ENCODE measurements around the gene WAC.

GRCh38 chr10:28566458-28567015, 33.6 kb downstream of the WAC start:
- TF ChIP-seq POLR2AphosphoS5 (IDR thresholded peaks at IDR 0.05; ENCODE audit: low read depth) (no peak), CTCF (conservative IDR thresholded peaks at IDR 0.05; ENCODE audit: low read depth in 2 of 2) (no peak), REST (IDR thresholded peaks at IDR 0.05; ENCODE audit: unreplicated experiment) (no peak), EZH2phosphoT487 (IDR thresholded peaks at IDR 0.05; ENCODE audit: unreplicated experiment) (no peak), CREB1 (CRISPR knock-in tag; IDR thresholded peaks at IDR 0.05; ENCODE audit: low read depth) (no peak), ZNF331 (CRISPR knock-in tag; IDR thresholded peaks at IDR 0.05; ENCODE audit: low read depth) (no peak)
